ENCODE measurements around the gene RAB5B.

The RAB5B gene

DNA sequence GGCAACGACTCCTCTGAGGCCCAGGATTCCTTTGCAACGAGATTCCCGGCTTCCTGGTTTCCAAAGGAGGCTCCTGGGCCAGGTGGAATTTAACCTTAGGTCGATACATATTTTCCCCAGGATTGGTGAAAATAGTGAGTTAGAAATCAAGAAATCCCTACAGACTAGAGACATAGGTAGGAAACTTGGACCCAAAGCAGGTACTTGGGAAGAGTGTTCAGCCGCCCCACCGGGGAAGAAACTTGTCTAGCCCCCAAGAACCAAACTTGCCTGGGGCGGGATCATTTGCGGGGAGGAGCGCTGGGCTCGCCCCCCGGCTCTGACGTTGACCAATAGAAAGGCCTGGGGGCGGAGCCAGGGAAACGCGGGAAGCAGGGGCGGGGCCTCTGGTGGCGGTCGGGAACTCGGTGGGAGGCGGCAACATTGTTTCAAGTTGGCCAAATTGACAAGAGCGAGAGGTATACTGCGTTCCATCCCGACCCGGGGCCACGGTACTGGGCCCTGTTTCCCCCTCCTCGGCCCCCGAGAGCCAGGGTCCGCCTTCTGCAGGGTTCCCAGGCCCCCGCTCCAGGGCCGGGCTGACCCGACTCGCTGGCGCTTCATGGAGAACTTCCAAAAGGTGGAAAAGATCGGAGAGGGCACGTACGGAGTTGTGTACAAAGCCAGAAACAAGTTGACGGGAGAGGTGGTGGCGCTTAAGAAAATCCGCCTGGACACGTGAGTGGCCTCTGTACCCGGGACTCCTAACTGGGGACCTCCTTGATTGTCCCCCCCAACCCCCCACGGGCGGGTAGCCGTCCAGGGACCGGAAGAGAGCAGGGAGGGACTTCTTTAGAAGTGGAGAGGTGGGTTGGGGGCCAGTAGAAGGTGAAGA lies 7.2 kb upstream of the RAB5B start, which contains the start of gene CDK2 (continued):
- TF ChIP-seq, protein P1, sequence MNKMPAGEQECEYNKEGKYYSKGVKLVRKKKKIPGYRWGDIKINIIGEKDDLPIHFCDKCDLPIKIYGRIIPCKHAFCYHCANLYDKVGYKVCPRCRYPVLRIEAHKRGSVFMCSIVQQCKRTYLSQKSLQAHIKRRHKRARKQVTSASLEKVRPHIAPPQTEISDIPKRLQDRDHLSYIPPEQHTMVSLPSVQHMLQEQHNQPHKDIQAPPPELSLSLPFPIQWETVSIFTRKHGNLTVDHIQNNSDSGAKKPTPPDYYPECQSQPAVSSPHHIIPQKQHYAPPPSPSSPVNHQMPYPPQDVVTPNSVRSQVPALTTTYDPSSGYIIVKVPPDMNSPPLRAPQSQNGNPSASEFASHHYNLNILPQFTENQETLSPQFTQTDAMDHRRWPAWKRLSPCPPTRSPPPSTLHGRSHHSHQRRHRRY (tag by site-specific recombination; IDR thresholded peaks at IDR 0.05) = no peak
- TF ChIP-seq OSR2 (tag by site-specific recombination; IDR thresholded peaks at IDR 0.05) (no peak), ZBTB21 (tag by site-specific recombination; IDR thresholded peaks at IDR 0.05) (no peak), ZBTB20 (tag by site-specific recombination; IDR thresholded peaks at IDR 0.05) (peak; percentile 94), ZNF560 (tag by site-specific recombination; IDR thresholded peaks at IDR 0.05; ENCODE audit: borderline replicate concordance) (no peak), BCL11A (tag by site-specific recombination; IDR thresholded peaks at IDR 0.05; ENCODE audit: low read depth) (no peak), ZNF830 (tag by site-specific recombination; IDR thresholded peaks at IDR 0.05; ENCODE audit: low read depth) (no peak), ZNF48 (tag by site-specific recombination; IDR thresholded peaks at IDR 0.05) (no peak), REPIN1 (tag by site-specific recombination; IDR thresholded peaks at IDR 0.05; ENCODE audit: low read depth) (no peak), ZNF341 (tag by site-specific recombination; IDR thresholded peaks at IDR 0.05; ENCODE audit: low read depth) (peak; percentile 37; the same call in 1 of the 2 replicates), ZNF404 (tag by site-specific recombination; IDR thresholded peaks at IDR 0.05) (no peak), MEIS1 (CRISPR knock-in tag; IDR thresholded peaks at IDR 0.05; ENCODE audit: borderline replicate concordance) (no peak), ZXDB (tag by site-specific recombination; IDR thresholded peaks at IDR 0.05) (peak; percentile 97), ZNF426 (tag by site-specific recombination; IDR thresholded peaks at IDR 0.05) (no peak), MZF1 (tag by site-specific recombination; IDR thresholded peaks at IDR 0.05; ENCODE audit: borderline replicate concordance) (no peak), IKZF3 (tag by site-specific recombination; IDR thresholded peaks at IDR 0.05) (peak; percentile 73), ZEB2 (tag by site-specific recombination; IDR thresholded peaks at IDR 0.05) (0 out of 2 replicates have a peak, but pooled peaks have one; percentile 55), ZSCAN30 (tag by site-specific recombination; IDR thresholded peaks at IDR 0.05) (no peak), YY1 (tag by site-specific recombination; IDR thresholded peaks at IDR 0.05) (no peak), KLF8 (tag by site-specific recombination; IDR thresholded peaks at IDR 0.05) (peak; percentile 81), ZNF549 (tag by site-specific recombination; IDR thresholded peaks at IDR 0.05) (no peak)
- TF ChIP-seq, protein P2, sequence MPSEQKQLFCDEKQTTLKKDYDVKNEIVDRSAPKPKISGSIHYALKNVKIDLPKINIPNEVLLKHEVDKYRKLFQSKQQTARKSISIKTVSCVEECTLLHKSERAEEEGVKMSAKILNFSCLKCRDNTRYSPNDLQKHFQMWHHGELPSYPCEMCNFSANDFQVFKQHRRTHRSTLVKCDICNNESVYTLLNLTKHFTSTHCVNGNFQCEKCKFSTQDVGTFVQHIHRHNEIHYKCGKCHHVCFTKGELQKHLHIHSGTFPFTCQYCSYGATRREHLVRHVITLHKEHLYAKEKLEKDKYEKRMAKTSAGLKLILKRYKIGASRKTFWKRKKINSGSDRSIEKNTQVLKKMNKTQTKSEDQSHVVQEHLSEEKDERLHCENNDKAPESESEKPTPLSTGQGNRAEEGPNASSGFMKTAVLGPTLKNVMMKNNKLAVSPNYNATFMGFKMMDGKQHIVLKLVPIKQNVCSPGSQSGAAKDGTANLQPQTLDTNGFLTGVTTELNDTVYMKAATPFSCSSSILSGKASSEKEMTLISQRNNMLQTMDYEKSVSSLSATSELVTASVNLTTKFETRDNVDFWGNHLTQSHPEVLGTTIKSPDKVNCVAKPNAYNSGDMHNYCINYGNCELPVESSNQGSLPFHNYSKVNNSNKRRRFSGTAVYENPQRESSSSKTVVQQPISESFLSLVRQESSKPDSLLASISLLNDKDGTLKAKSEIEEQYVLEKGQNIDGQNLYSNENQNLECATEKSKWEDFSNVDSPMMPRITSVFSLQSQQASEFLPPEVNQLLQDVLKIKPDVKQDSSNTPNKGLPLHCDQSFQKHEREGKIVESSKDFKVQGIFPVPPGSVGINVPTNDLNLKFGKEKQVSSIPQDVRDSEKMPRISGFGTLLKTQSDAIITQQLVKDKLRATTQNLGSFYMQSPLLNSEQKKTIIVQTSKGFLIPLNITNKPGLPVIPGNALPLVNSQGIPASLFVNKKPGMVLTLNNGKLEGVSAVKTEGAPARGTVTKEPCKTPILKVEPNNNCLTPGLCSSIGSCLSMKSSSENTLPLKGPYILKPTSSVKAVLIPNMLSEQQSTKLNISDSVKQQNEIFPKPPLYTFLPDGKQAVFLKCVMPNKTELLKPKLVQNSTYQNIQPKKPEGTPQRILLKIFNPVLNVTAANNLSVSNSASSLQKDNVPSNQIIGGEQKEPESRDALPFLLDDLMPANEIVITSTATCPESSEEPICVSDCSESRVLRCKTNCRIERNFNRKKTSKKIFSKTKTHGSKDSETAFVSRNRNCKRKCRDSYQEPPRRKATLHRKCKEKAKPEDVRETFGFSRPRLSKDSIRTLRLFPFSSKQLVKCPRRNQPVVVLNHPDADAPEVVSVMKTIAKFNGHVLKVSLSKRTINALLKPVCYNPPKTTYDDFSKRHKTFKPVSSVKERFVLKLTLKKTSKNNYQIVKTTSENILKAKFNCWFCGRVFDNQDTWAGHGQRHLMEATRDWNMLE (tag by site-specific recombination; conservative IDR thresholded peaks at IDR 0.05; ENCODE audit: low read depth) = no peak
- TF ChIP-seq, protein P3, sequence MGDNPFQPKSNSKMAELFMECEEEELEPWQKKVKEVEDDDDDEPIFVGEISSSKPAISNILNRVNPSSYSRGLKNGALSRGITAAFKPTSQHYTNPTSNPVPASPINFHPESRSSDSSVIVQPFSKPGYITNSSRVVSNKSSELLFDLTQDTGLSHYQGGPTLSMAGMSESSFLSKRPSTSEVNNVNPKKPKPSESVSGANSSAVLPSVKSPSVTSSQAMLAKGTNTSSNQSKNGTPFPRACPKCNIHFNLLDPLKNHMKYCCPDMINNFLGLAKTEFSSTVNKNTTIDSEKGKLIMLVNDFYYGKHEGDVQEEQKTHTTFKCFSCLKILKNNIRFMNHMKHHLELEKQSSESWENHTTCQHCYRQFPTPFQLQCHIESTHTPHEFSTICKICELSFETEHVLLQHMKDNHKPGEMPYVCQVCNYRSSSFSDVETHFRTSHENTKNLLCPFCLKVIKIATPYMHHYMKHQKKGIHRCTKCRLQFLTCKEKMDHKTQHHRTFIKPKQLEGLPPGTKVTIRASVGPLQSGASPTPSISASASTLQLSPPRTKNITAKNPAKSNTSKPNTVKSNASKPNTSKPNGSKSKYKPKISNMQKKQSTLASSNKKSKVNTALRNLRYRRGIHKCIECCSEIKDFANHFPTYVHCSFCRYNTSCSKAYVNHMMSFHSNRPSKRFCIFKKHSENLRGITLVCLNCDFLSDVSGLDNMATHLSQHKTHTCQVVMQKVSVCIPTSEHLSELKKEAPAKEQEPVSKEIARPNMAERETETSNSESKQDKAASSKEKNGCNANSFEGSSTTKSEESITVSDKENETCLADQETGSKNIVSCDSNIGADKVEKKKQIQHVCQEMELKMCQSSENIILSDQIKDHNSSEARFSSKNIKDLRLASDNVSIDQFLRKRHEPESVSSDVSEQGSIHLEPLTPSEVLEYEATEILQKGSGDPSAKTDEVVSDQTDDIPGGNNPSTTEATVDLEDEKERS (tag by site-specific recombination; IDR thresholded peaks at IDR 0.05) = 0 out of 2 replicates have a peak, but pooled peaks have one; percentile 17
- TF ChIP-seq, protein P4, sequence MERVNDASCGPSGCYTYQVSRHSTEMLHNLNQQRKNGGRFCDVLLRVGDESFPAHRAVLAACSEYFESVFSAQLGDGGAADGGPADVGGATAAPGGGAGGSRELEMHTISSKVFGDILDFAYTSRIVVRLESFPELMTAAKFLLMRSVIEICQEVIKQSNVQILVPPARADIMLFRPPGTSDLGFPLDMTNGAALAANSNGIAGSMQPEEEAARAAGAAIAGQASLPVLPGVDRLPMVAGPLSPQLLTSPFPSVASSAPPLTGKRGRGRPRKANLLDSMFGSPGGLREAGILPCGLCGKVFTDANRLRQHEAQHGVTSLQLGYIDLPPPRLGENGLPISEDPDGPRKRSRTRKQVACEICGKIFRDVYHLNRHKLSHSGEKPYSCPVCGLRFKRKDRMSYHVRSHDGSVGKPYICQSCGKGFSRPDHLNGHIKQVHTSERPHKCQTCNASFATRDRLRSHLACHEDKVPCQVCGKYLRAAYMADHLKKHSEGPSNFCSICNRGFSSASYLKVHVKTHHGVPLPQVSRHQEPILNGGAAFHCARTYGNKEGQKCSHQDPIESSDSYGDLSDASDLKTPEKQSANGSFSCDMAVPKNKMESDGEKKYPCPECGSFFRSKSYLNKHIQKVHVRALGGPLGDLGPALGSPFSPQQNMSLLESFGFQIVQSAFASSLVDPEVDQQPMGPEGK (tag by site-specific recombination; IDR thresholded peaks at IDR 0.05) = peak; percentile 97
- TF ChIP-seq, protein P5, sequence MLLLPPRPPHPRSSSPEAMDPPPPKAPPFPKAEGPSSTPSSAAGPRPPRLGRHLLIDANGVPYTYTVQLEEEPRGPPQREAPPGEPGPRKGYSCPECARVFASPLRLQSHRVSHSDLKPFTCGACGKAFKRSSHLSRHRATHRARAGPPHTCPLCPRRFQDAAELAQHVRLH (tag by site-specific recombination; IDR thresholded peaks at IDR 0.05) = no peak
- TF ChIP-seq, protein P6, sequence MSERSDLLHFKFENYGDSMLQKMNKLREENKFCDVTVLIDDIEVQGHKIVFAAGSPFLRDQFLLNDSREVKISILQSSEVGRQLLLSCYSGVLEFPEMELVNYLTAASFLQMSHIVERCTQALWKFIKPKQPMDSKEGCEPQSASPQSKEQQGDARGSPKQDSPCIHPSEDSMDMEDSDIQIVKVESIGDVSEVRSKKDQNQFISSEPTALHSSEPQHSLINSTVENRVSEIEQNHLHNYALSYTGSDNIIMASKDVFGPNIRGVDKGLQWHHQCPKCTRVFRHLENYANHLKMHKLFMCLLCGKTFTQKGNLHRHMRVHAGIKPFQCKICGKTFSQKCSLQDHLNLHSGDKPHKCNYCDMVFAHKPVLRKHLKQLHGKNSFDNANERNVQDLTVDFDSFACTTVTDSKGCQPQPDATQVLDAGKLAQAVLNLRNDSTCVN (tag by site-specific recombination; optimal IDR thresholded peaks at IDR 0.05) = peak; percentile 36
